Fibroblast of villous mesenchyme (primary cell): ENCODE results near the gene C22orf31. TPM values are rescaled to one million over a fixed set of nuclear protein-coding genes. Genes with fewer than 3 reads are reported as not detected.

Experiments used
- DNase-seq: peaks from one replicate; pipeline ENCODE4 v3.0.0-alpha.2; 2010; ENCODE audit warnings: low read depth
- H3K4me3 ChIP-seq: 2 replicates; pipeline ENCODE4 v1.5.1; 2011; ENCODE audit warnings: low read depth, mild to moderate bottlenecking, low read length
- CTCF ChIP-seq: IDR thresholded peaks from 2 replicates; pipeline ENCODE4 v1.5.1; 2012; ENCODE audit warnings: low read depth, mild to moderate bottlenecking, low read length; ENCODE audit not compliant: insufficient read depth
- total RNA-seq: library from RNA; depleted of rRNA; stranded (reverse); fragments of >200 nt; gene quantifications from 2 replicates; pipeline ENCODE4 v1.2.3, GENCODE V29; 2012

Gene C22orf31
- total RNA-seq, 1 donor: not detected

- no peak for DNase-seq
- H3K4me3 ChIP-seq: no peak overlapping the region
- no peak for TF ChIP-seq CTCF
Measured at GRCh38 chr22:29078036-29078868, 16.6 kb upstream of the C22orf31 start.

GRCh38 chr22:29074276-29074772 lies 12.7 kb upstream of the C22orf31 start:
- no peak for TF ChIP-seq CTCF
- H3K4me3 ChIP-seq: peak overlapping the region; percentile 69
- no peak for DNase-seq

GRCh38 chr22:29073618-29074275 lies 12.1 kb upstream of the C22orf31 start:
- no peak for TF ChIP-seq CTCF
- DNase-seq: peak; percentile 39
- peak overlapping the region; percentile 69 for H3K4me3 ChIP-seq

- no peak for DNase-seq
- peak within 1 kb of the TSS; percentile 69 for H3K4me3 ChIP-seq
- TF ChIP-seq CTCF: no peak
Measured at GRCh38 chr22:29072979-29073617, 11.5 kb upstream of the C22orf31 start, which contains the start of gene KREMEN1. TSS of gene KREMEN1 (plus strand) at chr22:29073035. CDS start at chr22:29073131, 96 bp downstream.

GRCh38 chr22:29072193-29072978 lies 10.8 kb upstream of the C22orf31 start:
- peak overlapping the region; percentile 59 for H3K4me3 ChIP-seq
- peak; percentile 65 for DNase-seq
- TF ChIP-seq CTCF: no peak
